Fibroblast of lung (primary cell): Measurements from ENCODE around the gene SH3D21. TPM values are rescaled to one million over a fixed set of nuclear protein-coding genes. Genes with fewer than 3 reads are reported as not detected.

ENCODE experiments used
- DNase-seq, 2 donors: peaks; one replicate each; pipeline versions ENCODE4 v3.0.0 to v3.0.0-alpha.2; 2010; ENCODE audit warnings: low read depth in 2 of 2
- H2AFZ ChIP-seq: 2 replicates; pipeline ENCODE4 v1.5.1; 2012; ENCODE audit warnings: low read length, control low read depth, inconsistent platforms
- H3K27ac ChIP-seq: 2 replicates; pipeline ENCODE4 v1.5.1; 2011; ENCODE audit warnings: low read length, control low read depth; ENCODE audit not compliant: insufficient read depth
- H3K27me3 ChIP-seq: 2 replicates; pipeline ENCODE4 v1.5.1; 2011; ENCODE audit warnings: mild to moderate bottlenecking, low read length; ENCODE audit not compliant: control insufficient read depth, insufficient read depth
- H3K36me3 ChIP-seq: 2 replicates; pipeline ENCODE4 v1.5.1; 2011; ENCODE audit warnings: low read length; ENCODE audit not compliant: control insufficient read depth, insufficient read depth
- H3K4me1 ChIP-seq: 2 replicates; pipeline ENCODE4 v1.5.1; 2011; ENCODE audit warnings: low read length; ENCODE audit not compliant: control insufficient read depth, insufficient read depth; ENCODE audit errors: extremely low read depth
- H3K4me2 ChIP-seq: 2 replicates; pipeline ENCODE4 v1.5.1; 2011; ENCODE audit warnings: low read length, control low read depth; ENCODE audit not compliant: insufficient read depth; ENCODE audit errors: extremely low read depth
- H3K4me3 ChIP-seq, 4 experiments: fragments of 200-600 bp in 1 of 4; sonication (generic) in 1 of 4; replicated peaks in 1 of 4; 2 replicates each; pipeline ENCODE4 v1.5.1; 2011 to 2016; ENCODE audit warnings: low read length in 4 of 4, low read depth in 3 of 4, mild to moderate bottlenecking in 3 of 4, control low read depth in 2 of 4, inconsistent platforms in 1 of 4, mixed read lengths in 1 of 4; ENCODE audit not compliant: insufficient read depth in 1 of 4; ENCODE audit errors: control extremely low read depth in 1 of 4
- H3K79me2 ChIP-seq: 2 replicates; pipeline ENCODE4 v1.5.1; 2012; ENCODE audit warnings: mild to moderate bottlenecking, low read length, inconsistent platforms; ENCODE audit not compliant: control insufficient read depth, insufficient read depth
- H3K9ac ChIP-seq: 2 replicates; pipeline ENCODE4 v1.5.1; 2011; ENCODE audit warnings: mild to moderate bottlenecking, low read length, control low read depth; ENCODE audit not compliant: insufficient read depth
- H3K9me3 ChIP-seq: 2 replicates; pipeline ENCODE4 v1.5.1; 2012; ENCODE audit warnings: low read depth, low read length; ENCODE audit not compliant: control insufficient read depth, insufficient read depth
- H4K20me1 ChIP-seq: 2 replicates; pipeline ENCODE4 v1.5.1; 2011; ENCODE audit warnings: low read length; ENCODE audit not compliant: control insufficient read depth, insufficient read depth; ENCODE audit errors: extremely low read depth
- CTCF ChIP-seq, 2 donors: IDR thresholded peaks in 1 of 2; conservative IDR thresholded peaks in 1 of 2; 1 replicate in 1 of 2; 2 replicates in 1 of 2; pipeline ENCODE4 v1.5.1; 2011 to 2012; ENCODE audit warnings: low read length in 2 of 2, control low read depth in 1 of 2, inconsistent platforms in 1 of 2, low read depth in 1 of 2, mild to moderate bottlenecking in 1 of 2
- EZH2 ChIP-seq: IDR thresholded peaks from 2 replicates; pipeline ENCODE4 v1.5.1; 2012; ENCODE audit warnings: low read length, control low read depth, mild to moderate bottlenecking; ENCODE audit errors: missing control alignments
- polyA plus RNA-seq, 2 donors: library from polyadenylated mRNA; depleted of rRNA in 1 of 2; stranded (reverse) in 1 of 2; unstranded in 1 of 2; fragments of >200 nt; gene quantifications; 2 replicates each; pipeline ENCODE4 v1.2.1, GENCODE V29; 2011 to 2012; ENCODE audit warnings: missing spikeins in 1 of 2
- total RNA-seq: library from RNA; depleted of rRNA; stranded (reverse); fragments of >200 nt; gene quantifications from 2 replicates; pipeline ENCODE4 v1.2.1, GENCODE V29; 2014

Gene SH3D21
- total and polyA plus RNA-seq, 2 donors (not counting 1 experiment from before 2014, with no cell fraction given), result 1.9 to 3.3 TPM

GRCh38 chr1:36352125-36352909 lies 46.1 kb downstream of the SH3D21 start:
- H4K20me1 ChIP-seq, result no peaks in the 10 kb centered on the region
- no peak overlapping the region for H3K4me3 ChIP-seq
- TF ChIP-seq EZH2 (no peak), CTCF (conservative IDR thresholded peaks at IDR 0.05 in 1 of 2, IDR thresholded peaks at IDR 0.05 in 1 of 2; ENCODE audit: low read depth in 1 of 2, low read length in 2 of 2) (no peak)

GRCh38 chr1:36352910-36353878 lies 47.0 kb downstream of the SH3D21 start:
- Histone ChIP-seq H3K4me1 (peaks cover 48% of the 10 kb centered on the region), H4K20me1 (no peaks in the 10 kb centered on the region), H3K4me2 (peak overlapping the region; percentile 32), H2AFZ (no peak overlapping the region), H3K27me3 (no peaks in the 10 kb centered on the region), H3K79me2 (no peaks in the 10 kb centered on the region), H3K9ac (no peak overlapping the region), H3K36me3 (peaks cover 27% of the 10 kb centered on the region), H3K9me3 (no peaks in the 10 kb centered on the region), H3K4me3 (no peak overlapping the region), H3K27ac (peak overlapping the region; percentile 98)
- no peak for TF ChIP-seq EZH2
- TF ChIP-seq CTCF (conservative IDR thresholded peaks at IDR 0.05 in 1 of 2, IDR thresholded peaks at IDR 0.05 in 1 of 2; ENCODE audit: low read depth in 1 of 2, low read length in 2 of 2), result no peak
- peak; percentile 55 to 85 for DNase-seq

More at GRCh38 chr1:36352125-36352909, 46.1 kb downstream of the SH3D21 start:
- H3K36me3 ChIP-seq, result peaks cover 29% of the 10 kb centered on the region
- H3K4me2 ChIP-seq, result peak overlapping the region; percentile 67
- no peaks in the 10 kb centered on the region for H3K79me2 ChIP-seq
- H3K27me3 ChIP-seq, result no peaks in the 10 kb centered on the region
- peak in 1 of 2 donors; percentile 48 for DNase-seq
- no peaks in the 10 kb centered on the region for H3K9me3 ChIP-seq
- H3K9ac ChIP-seq, result no peak overlapping the region
- peaks cover 48% of the 10 kb centered on the region for H3K4me1 ChIP-seq
- peak overlapping the region; percentile 98 for H3K27ac ChIP-seq
- H2AFZ ChIP-seq, result no peak overlapping the region

GRCh38 chr1:36354486-36354885 lies 48.3 kb downstream of the SH3D21 start:
- peaks cover 28% of the 10 kb centered on the region for H3K36me3 ChIP-seq
- H3K79me2 ChIP-seq, result peaks cover 3% of the 10 kb centered on the region
- H4K20me1 ChIP-seq, result no peaks in the 10 kb centered on the region
- TF ChIP-seq EZH2, result no peak
- TF ChIP-seq CTCF (conservative IDR thresholded peaks at IDR 0.05 in 1 of 2, IDR thresholded peaks at IDR 0.05 in 1 of 2; ENCODE audit: low read depth in 1 of 2, low read length in 2 of 2), result no peak
- H3K27me3 ChIP-seq, result no peaks in the 10 kb centered on the region
- no peak overlapping the region for H3K27ac ChIP-seq
- no peak for DNase-seq
- H3K4me2 ChIP-seq, result no peak overlapping the region
- H3K4me1 ChIP-seq, result peaks cover 42% of the 10 kb centered on the region
- no peak overlapping the region for H3K4me3 ChIP-seq
- H3K9ac ChIP-seq, result no peak overlapping the region
- no peak overlapping the region for H2AFZ ChIP-seq
- no peaks in the 10 kb centered on the region for H3K9me3 ChIP-seq
